Measurements from ENCODE around the gene FRMD4A. TPM values are rescaled to one million over a fixed set of nuclear protein-coding genes. Genes with fewer than 3 reads are reported as not detected.

FRMD4A gene
- total RNA-seq, 2 donors from 2014 or later: 18.9 to 46.1 TPM

DNA sequence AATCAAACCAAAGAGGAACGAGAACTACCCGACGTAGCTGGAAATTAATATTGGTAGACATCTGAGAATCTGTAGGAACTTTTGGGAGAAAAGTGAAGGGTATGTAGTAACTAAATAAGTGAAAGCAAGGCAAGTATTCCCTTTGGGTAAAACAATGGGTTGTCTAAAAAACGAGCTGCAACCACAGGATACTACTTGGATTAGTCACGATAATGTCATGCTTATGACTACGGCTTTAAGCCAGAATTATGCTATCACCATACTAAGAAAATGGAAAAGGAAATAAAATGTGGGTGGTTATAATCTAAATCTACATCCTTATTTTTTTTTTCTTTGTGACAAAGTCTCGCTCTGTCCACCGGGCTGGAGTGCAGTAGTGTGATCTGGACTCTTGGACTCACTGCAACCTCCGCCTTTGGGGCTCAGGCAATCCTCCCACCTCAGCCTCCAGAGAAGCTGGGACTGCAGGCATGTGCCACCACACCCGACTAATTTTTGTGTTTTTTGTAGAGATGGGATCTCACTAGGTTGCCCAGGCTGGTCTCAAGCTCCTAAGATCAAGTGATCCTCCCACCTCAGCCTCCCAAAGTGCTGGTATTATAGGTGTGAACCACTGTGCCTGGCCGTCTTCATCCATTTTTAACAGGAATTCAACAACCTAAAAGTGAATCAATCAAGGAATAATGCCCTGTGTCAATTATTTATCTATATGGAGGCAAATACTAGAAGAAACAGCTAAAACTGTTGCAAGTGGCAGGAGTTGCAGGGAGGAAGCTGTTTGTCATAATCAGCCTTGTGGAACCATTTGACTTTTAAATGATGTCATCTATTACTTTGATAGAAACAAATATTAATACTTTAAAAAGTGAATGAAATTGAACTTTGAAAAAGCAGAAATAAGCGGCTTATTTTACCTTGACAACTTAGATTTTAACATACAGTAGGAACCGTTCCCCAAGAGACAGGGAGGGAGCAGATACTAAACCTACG is 554.6 kb downstream of the FRMD4A start:
- no peak for TF ChIP-seq POLR2A (IDR thresholded peaks at IDR 0.05)
- WGBS, 2 donors: 84 to 87% methylated on average over 14 of the region's 14 CpGs
- ATAC-seq (no peak), DNase-seq (no peak)
- no peaks in the 10 kb centered on the region for H3K9me3 ChIP-seq
- no peak overlapping the region for H3K27ac ChIP-seq
- intact Hi-C loops (cut with DNase I): loop anchor here (2.0 to 10.0 kb wide), 2 partner anchors 61 to 115 kb away; no protein-coding TSS in a partner anchor
- H3K27me3 ChIP-seq: no peaks in the 10 kb centered on the region
- H3K36me3 ChIP-seq (replicated peaks in 1 of 2; ENCODE audit: insufficient read depth in 1 of 2, low read depth in 2 of 2): no peaks in the 10 kb centered on the region
- no peak overlapping the region for H3K4me3 ChIP-seq
- no peaks in the 10 kb centered on the region for H3K4me1 ChIP-seq

- Histone ChIP-seq H3K4me3 (no peak overlapping the region), H3K4me1 (no peaks in the 10 kb centered on the region), H3K27ac (no peak overlapping the region), H3K9me3 (no peaks in the 10 kb centered on the region), H3K27me3 (no peaks in the 10 kb centered on the region), H3K36me3 (replicated peaks in 1 of 2; ENCODE audit: insufficient read depth in 1 of 2, low read depth in 2 of 2) (no peaks in the 10 kb centered on the region)
- 68 to 74% methylated on average over 9 of the region's 9 CpGs for WGBS, 2 donors
- intact Hi-C loops (cut with DNase I): loop anchor here (2.0 to 10.0 kb wide), 2 partner anchors 60 to 114 kb away; no protein-coding TSS in a partner anchor
- DNase-seq: no peak
- TF ChIP-seq, protein P1, sequence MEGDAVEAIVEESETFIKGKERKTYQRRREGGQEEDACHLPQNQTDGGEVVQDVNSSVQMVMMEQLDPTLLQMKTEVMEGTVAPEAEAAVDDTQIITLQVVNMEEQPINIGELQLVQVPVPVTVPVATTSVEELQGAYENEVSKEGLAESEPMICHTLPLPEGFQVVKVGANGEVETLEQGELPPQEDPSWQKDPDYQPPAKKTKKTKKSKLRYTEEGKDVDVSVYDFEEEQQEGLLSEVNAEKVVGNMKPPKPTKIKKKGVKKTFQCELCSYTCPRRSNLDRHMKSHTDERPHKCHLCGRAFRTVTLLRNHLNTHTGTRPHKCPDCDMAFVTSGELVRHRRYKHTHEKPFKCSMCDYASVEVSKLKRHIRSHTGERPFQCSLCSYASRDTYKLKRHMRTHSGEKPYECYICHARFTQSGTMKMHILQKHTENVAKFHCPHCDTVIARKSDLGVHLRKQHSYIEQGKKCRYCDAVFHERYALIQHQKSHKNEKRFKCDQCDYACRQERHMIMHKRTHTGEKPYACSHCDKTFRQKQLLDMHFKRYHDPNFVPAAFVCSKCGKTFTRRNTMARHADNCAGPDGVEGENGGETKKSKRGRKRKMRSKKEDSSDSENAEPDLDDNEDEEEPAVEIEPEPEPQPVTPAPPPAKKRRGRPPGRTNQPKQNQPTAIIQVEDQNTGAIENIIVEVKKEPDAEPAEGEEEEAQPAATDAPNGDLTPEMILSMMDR (IDR thresholded peaks at IDR 0.05): no peak
- TF ChIP-seq POLR2A (IDR thresholded peaks at IDR 0.05): no peak
- no peak for ATAC-seq
Observed at GRCh38 chr10:13774303-13774893, 556.3 kb downstream of the FRMD4A start.

DNA sequence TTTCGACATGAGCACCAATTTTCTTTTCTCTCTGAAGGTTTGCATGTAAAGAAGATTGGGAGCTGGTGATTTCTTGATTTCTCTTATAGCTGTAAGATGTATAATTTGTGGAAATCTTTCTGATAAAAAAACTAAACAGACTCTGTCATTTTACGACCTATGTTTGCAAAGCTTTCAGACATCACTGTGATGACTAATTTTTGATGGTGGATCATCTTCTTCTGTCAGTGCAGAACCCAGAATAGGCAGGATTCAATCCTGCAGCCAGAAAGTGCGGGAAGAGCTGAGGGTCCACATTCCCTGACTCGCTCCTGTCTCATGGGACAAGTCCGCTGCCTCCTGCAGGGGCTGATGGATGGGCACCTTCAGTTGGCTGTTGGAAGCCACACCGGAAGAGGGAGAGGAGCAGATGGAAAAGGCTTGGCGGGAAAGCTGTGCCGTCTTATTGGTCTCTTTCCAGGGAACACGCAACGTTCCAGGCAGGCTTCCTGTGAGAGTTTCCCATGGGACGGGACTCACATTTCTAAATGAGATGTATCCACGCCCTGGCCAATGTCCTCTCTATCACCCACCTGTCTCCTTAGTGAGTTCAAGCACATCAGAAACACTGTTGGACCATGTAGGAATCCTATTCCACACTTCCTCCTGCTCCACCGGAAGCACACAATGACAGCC is 557.1 kb downstream of the FRMD4A start:
- intact Hi-C loops (cut with DNase I): loop anchor here (2.0 to 10.0 kb wide), 2 partner anchors 59 to 113 kb away; no protein-coding TSS in a partner anchor
- Histone ChIP-seq H3K27ac (no peak overlapping the region), H3K36me3 (replicated peaks in 1 of 2; ENCODE audit: insufficient read depth in 1 of 2, low read depth in 2 of 2) (no peaks in the 10 kb centered on the region), H3K4me3 (no peak overlapping the region), H3K9me3 (no peaks in the 10 kb centered on the region), H3K4me1 (no peaks in the 10 kb centered on the region), H3K27me3 (no peaks in the 10 kb centered on the region)
- TF ChIP-seq, protein P1 (IDR thresholded peaks at IDR 0.05): no peak
- no peak for TF ChIP-seq POLR2A (IDR thresholded peaks at IDR 0.05)
- no peak for ATAC-seq
- DNase-seq: no peak
- 75 to 87% methylated on average over 8 to 13 of the region's 13 CpGs for WGBS, 2 donors

DNA sequence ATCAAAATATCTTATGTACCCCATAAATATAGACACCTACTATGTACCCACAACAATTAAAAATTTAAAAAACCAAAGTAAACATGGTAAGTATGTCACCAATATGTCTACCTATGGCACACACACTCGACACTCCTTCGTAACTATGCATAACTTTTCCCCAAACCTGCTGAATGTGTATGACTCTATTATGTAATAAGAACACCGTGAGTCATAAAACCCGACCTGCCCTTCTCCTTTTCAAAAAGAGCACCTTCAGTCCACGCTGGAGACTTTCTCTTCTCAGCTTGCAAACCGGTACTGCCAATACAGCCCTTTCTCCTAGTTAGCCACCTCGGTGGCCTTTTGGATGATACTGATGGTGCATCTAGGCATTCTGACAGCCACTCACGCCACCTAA is 557.7 kb downstream of the FRMD4A start:
- Histone ChIP-seq H3K27me3 (no peaks in the 10 kb centered on the region), H3K36me3 (replicated peaks in 1 of 2; ENCODE audit: insufficient read depth in 1 of 2, low read depth in 2 of 2) (no peaks in the 10 kb centered on the region), H3K4me3 (no peak overlapping the region), H3K27ac (no peak overlapping the region), H3K9me3 (no peaks in the 10 kb centered on the region), H3K4me1 (no peaks in the 10 kb centered on the region)
- intact Hi-C loops (cut with DNase I): loop anchor here (10.0 kb wide), 1 partner anchor 58 kb away; no protein-coding TSS in a partner anchor
- no peak for ATAC-seq
- TF ChIP-seq POLR2A (IDR thresholded peaks at IDR 0.05): no peak
- TF ChIP-seq, protein P1 (IDR thresholded peaks at IDR 0.05): no peak
- DNase-seq: no peak
- WGBS, 2 donors: 81 to 89% methylated on average over 8 of the region's 8 CpGs

GRCh38 chr10:13771992-13772391 is 558.7 kb downstream of the FRMD4A start:
- H3K9me3 ChIP-seq: no peaks in the 10 kb centered on the region
- H3K27ac ChIP-seq: no peak overlapping the region
- H3K27me3 ChIP-seq: no peaks in the 10 kb centered on the region
- ATAC-seq: no peak
- intact Hi-C loops (cut with DNase I): loop anchor here (10.0 kb wide), 1 partner anchor 57 kb away; no protein-coding TSS in a partner anchor
- H3K4me3 ChIP-seq: no peak overlapping the region
- TF ChIP-seq, protein P1 (IDR thresholded peaks at IDR 0.05): no peak
- TF ChIP-seq POLR2A (IDR thresholded peaks at IDR 0.05): no peak
- no peak for DNase-seq
- peaks cover 5% of the 10 kb centered on the region for H3K4me1 ChIP-seq
- no peaks in the 10 kb centered on the region for H3K36me3 ChIP-seq (replicated peaks in 1 of 2; ENCODE audit: insufficient read depth in 1 of 2, low read depth in 2 of 2)
- 84 to 85% methylated on average over 4 of the region's 4 CpGs for WGBS, 2 donors
